GM19240 (cell line): ENCODE measurements around the gene ADAM19.

Source experiments
- DNase-seq: peaks from one replicate; pipeline ENCODE4 v3.0.0; 2011; ENCODE audit warnings: low spot score; ENCODE audit not compliant: insufficient read length

Gene ADAM19

GRCh38 chr5:157518963-157519362, 56.6 kb downstream of the ADAM19 start:
- peak; percentile 19 for DNase-seq

DNA sequence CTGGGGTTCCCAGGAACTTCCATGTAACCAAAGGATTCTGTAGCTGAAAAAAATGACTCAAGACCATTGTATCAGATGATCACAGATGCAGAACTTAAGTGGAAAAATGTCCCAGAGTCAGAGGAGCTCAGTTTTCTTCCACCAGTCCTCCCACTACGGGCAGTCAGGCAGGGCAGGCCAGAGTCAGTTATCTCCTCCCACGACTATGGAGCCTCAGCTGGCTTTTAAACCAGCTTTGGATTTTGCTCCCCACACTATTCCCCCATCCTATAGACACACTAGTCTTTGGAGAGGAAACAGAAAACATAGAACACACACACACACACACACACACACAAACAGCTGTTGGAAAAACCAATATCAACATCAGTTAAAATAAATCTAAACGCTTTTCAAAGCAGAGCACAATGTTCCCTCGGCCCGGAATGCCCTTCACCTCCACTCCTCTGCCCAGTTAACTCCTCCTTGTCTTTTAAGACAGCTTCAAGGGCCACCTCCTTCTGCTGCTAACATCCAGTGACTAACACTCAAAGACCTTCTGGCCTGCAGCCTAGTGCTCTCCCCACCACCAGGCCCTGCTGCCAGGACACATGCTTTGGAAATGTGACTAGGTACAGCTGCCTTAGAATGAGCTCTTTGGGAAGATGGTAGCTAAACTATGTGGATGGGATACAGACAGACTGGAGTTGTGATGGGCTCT, 58.8 kb downstream of the ADAM19 start:
- DNase-seq: no peak

- no peak for DNase-seq
Measured at GRCh38 chr5:157516006-157516405, 59.6 kb downstream of the ADAM19 start.

DNA sequence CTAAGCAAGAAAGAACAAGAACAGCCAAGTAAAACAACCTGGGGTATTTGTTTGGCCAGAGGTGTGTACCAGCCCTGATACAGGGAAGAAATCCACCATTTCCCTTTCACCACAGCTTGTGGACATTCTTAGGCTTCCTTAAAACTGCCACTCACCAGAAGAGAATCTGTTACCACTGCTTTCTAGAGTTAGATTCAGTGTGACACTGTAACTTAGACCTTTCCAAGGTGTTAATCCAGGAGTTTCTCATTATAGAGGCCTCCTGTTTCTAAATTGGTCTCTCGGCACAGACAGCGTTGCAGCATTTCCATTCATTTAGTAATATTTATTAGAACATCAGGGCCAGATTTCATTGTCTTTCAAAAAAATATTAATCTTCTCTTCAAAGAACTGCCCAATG, 60.6 kb downstream of the ADAM19 start:
- DNase-seq: no peak

GRCh38 chr5:157513182-157513581, 62.4 kb downstream of the ADAM19 start:
- DNase-seq: no peak

DNA sequence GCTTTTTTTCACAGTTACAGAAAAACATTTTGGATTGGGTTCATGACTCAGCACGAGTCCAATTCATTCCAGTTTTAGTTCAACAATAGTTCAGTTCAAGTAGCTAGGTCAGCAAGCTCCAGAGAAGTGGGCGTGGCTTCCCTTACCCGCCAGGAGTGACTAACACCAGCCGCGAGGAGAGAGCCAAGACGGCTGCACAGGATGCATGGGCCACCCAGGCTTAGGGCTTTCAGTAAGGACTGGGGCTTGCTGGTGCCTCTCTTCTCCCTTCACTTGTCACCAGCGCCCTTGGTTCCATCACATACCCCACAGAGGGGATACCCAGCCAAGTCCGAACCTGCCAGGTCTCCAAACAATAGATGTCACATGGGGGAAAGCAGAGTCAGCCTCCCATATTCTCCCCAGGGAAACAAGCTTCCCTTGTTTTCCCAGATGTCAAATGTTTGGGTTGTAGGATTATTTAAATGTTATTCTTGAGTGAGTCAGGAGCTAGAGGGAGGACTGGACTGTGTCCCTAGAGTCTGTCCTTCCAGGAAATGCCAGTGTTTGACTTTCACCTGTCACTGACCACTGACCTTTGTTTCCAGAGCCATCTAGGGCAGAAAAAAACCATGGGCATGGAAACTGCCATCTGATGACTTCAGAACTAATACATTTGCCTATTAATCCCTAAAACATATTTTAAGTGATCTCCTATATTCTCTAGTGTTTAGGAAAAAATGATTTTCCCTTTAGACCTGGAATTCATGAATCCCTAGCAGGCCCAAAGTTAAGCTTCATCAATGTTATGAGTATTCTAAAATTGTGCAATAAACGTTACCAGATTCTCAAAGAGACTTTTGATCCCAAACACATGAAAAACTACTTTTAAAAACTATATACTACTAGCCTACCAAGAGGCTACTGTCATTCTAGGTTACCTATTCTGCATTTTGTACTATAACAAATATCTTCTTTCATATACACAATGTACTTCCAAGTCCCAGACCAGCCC, 63.6 kb downstream of the ADAM19 start:
- DNase-seq: no peak

GRCh38 chr5:157510682-157511081, 64.9 kb downstream of the ADAM19 start:
- DNase-seq: no peak

DNA sequence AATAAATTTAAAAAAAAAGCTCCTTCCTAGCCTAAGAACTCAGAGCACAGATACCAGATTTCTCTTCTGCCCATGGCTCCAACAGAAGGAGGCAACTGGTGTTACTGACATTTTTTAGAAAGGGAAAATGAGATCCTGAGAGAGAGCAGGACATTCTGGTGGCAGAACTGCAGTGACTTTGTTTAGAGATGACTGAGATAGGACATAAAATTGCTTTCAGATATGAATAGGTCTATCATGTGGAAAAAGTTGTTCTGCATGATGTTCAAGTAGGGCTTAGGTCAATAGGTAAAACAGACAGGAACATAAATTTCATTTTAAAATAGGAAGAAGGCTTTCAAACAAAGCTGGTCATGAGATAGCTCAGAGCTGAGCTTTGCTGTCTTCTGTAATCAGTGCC, 66.0 kb downstream of the ADAM19 start:
- DNase-seq: no peak

DNA sequence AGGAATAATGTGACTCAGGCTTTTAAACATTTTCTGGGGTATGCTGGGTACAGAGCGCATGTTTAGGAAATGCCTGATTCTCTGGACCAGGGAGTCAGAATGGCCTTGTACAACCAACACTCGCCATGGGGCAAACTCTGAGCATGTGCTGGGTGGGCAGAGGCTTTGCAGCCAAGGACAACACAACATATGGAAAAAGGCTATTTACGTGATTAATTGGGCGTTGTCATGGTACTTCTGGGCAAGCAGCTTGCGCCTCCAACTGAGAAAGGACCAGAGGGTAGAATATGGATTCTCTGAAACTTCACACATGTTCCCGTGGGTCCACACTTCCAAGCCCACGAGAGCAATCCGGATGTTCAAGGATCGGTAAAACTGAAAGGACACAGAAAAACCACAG, 66.5 kb downstream of the ADAM19 start:
- no peak for DNase-seq

DNA sequence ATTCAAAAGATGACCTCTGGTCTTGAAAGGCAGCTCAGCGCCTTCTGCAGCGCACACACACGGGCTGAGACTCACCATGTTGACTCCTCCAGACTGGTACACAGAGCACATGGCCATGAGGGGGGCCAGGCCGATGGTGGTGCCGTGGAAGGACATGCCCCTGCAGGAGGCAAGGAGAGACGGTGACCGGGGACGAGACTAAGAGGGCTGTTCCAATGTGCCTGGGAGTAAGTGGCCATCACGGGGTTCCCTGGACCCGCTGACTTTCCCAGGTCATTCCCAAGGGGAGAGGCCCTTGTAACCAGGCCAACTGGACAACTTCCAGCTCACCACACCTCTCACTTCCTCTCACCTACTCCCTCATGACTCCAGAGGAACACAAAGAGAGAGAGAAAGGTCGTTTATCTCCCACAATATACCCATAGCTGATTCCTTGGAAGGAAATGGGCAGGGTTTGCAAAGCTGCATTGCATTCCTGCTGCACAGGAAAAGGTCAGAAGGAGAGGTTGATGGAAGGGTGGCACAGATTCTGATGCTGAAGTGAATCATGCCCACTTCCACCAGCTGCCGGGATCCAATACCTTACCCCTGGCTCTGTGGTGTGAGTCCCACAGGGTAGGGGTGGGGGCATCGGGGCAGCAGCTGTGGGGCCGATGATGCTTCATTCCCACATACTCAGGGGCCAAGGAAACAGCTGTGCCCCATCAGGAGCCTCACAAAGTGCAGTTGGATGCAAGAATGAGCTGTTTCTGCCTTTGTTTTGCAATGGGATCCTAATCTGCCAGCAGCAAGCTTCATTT, 68.4 kb downstream of the ADAM19 start:
- no peak for DNase-seq

DNA sequence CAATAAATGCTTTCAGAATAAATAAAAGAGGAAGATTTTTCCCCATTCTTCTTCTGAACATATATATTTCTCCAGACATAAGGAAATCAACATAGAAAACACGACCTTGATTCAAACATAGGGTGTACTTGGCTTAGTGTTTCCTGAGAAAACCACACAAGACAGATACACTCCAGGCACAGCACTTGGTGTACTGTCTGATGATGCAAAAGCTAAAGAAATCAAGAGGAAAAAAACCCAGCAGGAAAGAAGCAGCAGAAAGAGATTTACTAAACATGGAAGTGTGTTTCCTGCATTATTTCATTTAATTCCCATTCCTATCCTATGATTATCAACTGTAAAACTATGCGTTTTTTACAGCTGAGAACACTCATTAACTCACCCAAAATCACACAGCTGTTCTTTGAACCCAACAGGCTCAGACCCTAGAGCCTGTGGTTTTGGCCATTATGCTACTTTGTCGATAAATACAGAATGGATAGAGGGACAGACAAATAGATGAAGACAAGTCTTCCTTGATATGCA, 69.4 kb downstream of the ADAM19 start:
- no peak for DNase-seq

GRCh38 chr5:157505496-157505895, 70.1 kb downstream of the ADAM19 start:
- DNase-seq: no peak

DNA sequence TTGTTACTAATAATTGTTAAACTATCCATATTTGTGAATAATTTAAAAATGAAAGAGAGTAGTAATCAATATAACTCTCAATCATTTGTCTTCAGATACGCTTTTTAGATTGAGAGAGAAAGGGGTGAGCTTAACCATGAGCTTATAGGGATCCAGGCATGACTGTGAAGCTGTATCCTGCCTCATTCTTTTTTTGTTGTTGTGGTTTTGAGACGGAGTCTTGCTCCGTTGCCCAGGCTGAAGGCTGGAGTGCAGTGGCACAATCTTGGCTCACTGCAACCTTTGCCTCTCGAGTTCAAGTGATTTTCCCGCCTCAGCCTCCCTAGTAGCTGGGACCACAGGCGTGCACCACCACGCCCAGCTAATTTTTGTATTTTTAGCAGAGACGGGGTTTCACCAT, 71.5 kb downstream of the ADAM19 start:
- no peak for DNase-seq

DNA sequence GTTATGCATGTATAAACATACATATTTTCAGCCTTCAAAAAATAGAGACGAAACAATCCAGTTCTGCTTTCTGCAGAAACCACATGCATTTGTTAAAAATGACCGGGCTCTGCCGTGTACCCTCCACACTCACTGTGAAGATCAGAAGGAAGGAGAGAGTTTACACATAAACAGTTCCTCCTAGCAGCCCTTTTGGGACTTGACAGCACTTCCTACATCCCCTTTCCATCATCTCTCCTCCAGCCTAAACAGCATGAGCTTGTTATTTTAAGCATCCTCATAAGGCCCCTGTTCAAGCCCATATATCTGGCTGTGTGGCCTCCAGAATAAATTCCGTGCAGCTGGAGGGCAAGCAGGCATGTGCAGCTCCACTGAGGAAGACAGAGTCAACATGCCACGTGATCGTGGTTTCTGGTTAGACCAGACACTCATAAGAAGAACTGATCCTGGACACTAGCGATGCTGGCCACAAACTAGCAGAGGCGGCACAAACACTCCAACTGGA, 73.4 kb downstream of the ADAM19 start:
- DNase-seq: peak; percentile 55

DNA sequence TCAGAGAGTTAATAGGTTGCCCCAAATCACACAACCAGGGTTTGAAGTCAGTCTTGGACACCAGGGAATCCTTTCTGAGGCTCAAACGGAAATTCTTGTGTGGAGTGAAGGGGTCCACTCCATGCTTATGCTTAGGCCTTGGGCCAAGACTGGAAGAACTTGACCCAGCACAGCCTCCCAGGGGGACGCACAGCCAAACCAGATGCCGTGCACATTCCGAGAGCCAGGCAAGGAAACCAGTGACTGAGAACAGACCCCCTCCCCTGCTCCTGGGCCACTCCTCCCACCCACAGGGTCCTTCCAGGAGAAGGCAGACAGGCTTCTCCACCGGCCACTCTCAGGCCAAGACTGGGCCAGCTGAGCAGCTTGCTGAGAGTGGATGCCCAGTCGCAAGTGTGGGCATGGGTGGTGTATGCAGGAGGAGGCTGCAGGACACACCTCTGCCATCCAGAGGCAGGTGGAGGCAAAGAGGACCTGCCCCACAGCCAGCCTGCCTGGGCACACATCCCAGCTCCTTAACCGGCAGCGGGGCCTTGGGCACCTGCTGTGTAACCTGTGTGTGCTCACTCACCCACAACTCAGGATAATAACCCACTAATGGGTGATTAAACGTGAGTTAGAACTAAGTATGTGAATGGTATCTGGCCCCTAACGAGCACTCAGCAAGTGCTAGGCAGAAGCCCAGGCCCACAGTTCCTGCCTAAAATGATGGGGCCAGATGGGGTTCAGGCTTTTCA, 77.5 kb downstream of the ADAM19 start:
- no peak for DNase-seq

DNA sequence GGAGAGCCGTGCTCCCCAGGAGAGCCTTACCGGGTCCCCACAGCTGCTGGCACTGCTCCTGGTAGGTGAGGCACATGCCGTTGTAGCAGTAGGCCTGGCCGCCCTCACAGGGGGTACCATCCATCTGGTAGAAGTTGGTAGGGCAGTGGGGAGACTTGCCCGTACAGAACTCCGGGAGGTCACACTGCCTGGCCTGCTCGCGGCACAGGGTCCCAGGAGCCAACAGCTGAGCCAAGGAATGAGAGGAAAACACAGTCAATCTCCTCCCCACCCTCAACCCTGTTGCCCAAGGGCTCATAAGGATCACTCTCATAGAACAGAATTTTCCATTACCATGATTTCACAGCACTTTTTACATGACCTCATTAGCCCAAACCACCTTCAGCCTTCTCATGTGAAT, 78.7 kb downstream of the ADAM19 start:
- DNase-seq: no peak

DNA sequence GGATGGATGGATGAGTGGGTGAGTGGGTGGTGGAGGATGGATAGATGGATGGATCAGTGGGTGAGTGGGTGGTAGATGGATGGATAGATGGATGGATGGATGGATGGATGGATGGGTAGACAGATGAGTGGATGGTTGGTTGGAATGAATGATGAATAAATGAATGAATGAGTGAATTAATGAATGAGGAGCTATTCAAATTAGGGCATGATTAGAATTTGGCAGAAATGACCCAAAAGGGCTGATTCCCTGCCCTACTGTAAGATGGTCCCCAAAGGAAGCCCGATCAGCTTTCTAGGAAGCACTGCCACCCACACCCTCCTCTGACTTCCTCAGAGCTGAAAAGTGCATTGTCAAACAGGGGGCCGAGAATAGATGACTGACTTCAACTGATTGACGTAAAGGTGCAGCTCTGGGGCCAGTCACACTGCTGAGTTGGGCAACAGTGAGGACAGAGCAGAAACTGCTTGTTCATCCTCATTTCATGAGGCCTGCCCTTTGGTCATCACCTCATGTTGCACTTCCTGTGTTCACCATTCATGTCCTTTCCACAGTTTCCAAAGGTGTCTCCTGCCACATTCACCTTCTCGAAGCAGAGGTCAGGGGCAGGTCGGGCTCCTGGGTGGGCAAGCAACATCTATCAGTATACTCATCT, 81.3 kb downstream of the ADAM19 start:
- no peak for DNase-seq

GRCh38 chr5:157492886-157493285, 82.7 kb downstream of the ADAM19 start:
- DNase-seq: no peak

DNA sequence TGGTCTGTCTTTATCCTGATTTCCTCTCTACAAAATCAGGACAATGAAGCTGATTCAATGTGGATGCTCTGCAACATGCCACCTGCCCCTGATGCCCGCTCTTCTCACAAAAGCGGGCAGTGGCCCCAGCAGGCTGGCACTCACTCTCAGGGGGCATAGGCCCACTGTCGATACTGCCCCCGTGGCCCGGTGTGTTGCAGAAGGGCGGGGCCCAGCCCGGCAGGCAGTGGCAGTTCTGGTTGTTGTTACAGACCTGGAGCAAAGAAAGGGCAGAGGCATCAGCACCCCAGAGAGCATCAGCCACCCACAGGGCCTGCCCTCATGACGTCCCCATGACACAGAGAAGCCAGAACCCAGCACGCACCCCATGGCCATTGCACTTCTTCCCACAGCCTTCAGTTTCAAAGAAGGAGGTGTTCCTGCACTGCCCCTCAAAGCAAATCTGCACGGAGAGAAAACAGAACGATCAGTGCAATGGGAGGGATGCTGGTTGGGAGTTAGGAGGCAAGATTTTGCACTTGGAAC, 84.0 kb downstream of the ADAM19 start:
- DNase-seq: no peak

DNA sequence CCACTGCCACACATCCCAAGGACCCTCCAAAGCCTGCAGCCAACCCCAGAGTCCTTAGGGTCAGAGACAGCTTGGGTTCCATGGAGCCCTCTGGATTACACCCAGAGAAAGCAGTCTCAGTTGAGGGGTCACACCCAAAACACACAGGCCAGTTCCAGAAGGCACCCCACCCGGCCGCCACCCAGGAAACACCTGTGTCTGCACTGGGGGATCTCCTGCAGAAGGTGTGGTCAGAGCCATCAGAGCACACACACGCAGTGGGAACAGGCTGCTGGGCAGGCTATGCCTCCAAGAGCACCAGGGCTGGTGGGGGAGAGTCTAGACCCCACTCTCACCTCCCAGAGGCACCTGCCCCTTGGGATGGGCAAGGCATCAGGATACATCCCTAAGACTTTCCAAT, 88.2 kb downstream of the ADAM19 start:
- no peak for DNase-seq
